Measurements from ENCODE around the gene NDUFS2.

The NDUFS2 gene

GRCh38 chr1:161193561-161194235 lies 8.5 kb upstream of the NDUFS2 start:
- peak in 50 of 58 donors; percentile 16 to 89 (median 70) for DNase-seq

GRCh38 chr1:161195171-161195570 lies 7.0 kb upstream of the NDUFS2 start:
- DNase-seq: peak in 22 of 58 donors; percentile 9 to 50 (median 30)

GRCh38 chr1:161196111-161196510 lies 6.1 kb upstream of the NDUFS2 start:
- no peak for DNase-seq

GRCh38 chr1:161196521-161197451 lies 5.4 kb upstream of the NDUFS2 start:
- peak in 10 of 58 donors; percentile 10 to 32 (median 24) for DNase-seq

GRCh38 chr1:161197560-161198193 lies 4.5 kb upstream of the NDUFS2 start:
- no peak for DNase-seq

GRCh38 chr1:161198194-161198896 lies 3.8 kb upstream of the NDUFS2 start:
- peak in 31 of 58 donors; percentile 11 to 70 (median 40) for DNase-seq

GRCh38 chr1:161198897-161199431 lies 3.2 kb upstream of the NDUFS2 start, which contains the start of gene ADAMTS4:
TSS of gene ADAMTS4 (minus strand) at chr1:161199054. CDS start at chr1:161198627, 427 bp downstream.
- DNase-seq: peak in 56 of 58 donors; percentile 23 to 93 (median 76)

- DNase-seq: peak in 7 of 58 donors; percentile 17 to 67 (median 52)
Measured at GRCh38 chr1:161199506-161200139, 2.5 kb upstream of the NDUFS2 start.

GRCh38 chr1:161200421-161200991 lies 1.7 kb upstream of the NDUFS2 start:
- DNase-seq: peak in 46 of 58 donors; percentile 17 to 88 (median 66)

- peak in 24 of 58 donors; percentile 20 to 81 (median 50) for DNase-seq
Measured at GRCh38 chr1:161200992-161201835, 953 bp upstream of the NDUFS2 start.

GRCh38 chr1:161206411-161207140 lies 4.4 kb downstream of the NDUFS2 start:
- no peak for DNase-seq

GRCh38 chr1:161207173-161207572 lies 5.0 kb downstream of the NDUFS2 start:
- peak in 1 of 58 donors; percentile 6 for DNase-seq

GRCh38 chr1:161209790-161210409 lies 7.7 kb downstream of the NDUFS2 start:
- peak in 50 of 58 donors; percentile 17 to 75 (median 43) for DNase-seq

GRCh38 chr1:161214369-161214768 lies 12.2 kb downstream of the NDUFS2 start:
- DNase-seq: no peak

- peak in 12 of 58 donors; percentile 9 to 28 (median 16) for DNase-seq
Measured at GRCh38 chr1:161215076-161215475, 12.9 kb downstream of the NDUFS2 start, which contains the start of gene FCER1G. TSS of gene FCER1G (plus strand) at chr1:161215295. CDS start at chr1:161215322, 27 bp downstream.

GRCh38 chr1:161216945-161217712 lies 15.0 kb downstream of the NDUFS2 start:
- DNase-seq: peak in 2 of 58 donors; percentile 8 to 12
